ENCODE results near the gene LILRB2. TPM values are rescaled to one million over a fixed set of nuclear protein-coding genes. Genes with fewer than 3 reads are reported as not detected.

LILRB2 gene
- total RNA-seq, 1 experiment from 2014 or later = not detected

DNA sequence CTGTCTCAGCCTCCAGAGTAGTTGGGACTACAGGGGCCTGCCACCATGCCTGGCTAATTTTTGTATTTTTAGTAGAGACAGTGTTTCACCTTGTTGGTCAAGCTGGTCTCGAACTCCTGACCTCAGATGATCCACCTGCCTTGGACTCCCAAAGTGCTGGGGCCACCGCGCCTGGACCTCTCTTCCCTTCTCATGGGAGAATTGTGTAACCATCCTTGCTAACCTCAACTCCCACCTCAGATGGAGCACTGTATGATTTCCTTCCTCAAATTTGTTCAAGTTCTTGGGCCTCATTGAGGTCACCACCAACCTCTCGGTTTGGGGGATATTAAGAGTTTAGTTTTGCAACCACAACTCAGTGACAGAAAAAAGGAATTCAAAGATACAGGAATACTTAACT, 21.3 kb upstream of the LILRB2 start:
- DNase-seq (ENCODE audit: low read depth, low spot score) = no peak
- no peak overlapping the region for H3K4me2 ChIP-seq (ENCODE audit: low read length)
- no peaks in the 10 kb centered on the region for H3K9me2 ChIP-seq (ENCODE audit: insufficient read depth)
- H4K20me1 ChIP-seq (ENCODE audit: insufficient read depth) = no peaks in the 10 kb centered on the region
- no peaks in the 10 kb centered on the region for H3K79me2 ChIP-seq (ENCODE audit: insufficient read depth, low read length)
- no peak for ATAC-seq
- TF ChIP-seq POLR2A (IDR thresholded peaks at IDR 0.05; ENCODE audit: borderline replicate concordance, extremely low read depth, insufficient read depth, insufficient read length) = no peak
- TF ChIP-seq CBX3 (IDR thresholded peaks at IDR 0.05; ENCODE audit: low read depth) = no peak
- H3K9me3 ChIP-seq (ENCODE audit: control insufficient read depth in 1 of 2, insufficient read depth in 1 of 2, low read depth in 1 of 2, low read length in 2 of 2) = no peaks in the 10 kb centered on the region
- RAD21 ChIA-PET (ENCODE audit: low non-redundant PET in 1 of 2, low total read pairs in 2 of 2, uncharacterized antibody in 2 of 2, unreplicated experiment in 2 of 2) = no interaction called here
- POLR2A ChIA-PET = no interaction called here
- H3K36me3 ChIP-seq (ENCODE audit: control insufficient read depth in 1 of 2, insufficient read depth in 2 of 2, low read length in 2 of 2) = no peaks in the 10 kb centered on the region
- H2AFZ ChIP-seq (ENCODE audit: low read depth, low read length, poor library complexity, severe bottlenecking) = no peak overlapping the region
- H3K9ac ChIP-seq (ENCODE audit: low read length) = no peak overlapping the region
- peaks cover 40% of the 10 kb centered on the region for H3K27me3 ChIP-seq (ENCODE audit: insufficient read depth, low read length)
- CTCF ChIA-PET = no interaction called here
- no peak overlapping the region for H3K4me3 ChIP-seq (replicated peaks in 1 of 2; ENCODE audit: low read depth in 1 of 2, low read length in 2 of 2)
- intact Hi-C loops (cut with micrococcal nuclease) = no loop called here
- no peaks in the 10 kb centered on the region for H3K4me1 ChIP-seq (ENCODE audit: control insufficient read depth in 1 of 2, insufficient read depth in 2 of 2, low read length in 2 of 2)
- no TSS peak for BruUV-seq (replicated peaks)
- no peak overlapping the region for H3K27ac ChIP-seq (ENCODE audit: low read depth, low read length)

DNA sequence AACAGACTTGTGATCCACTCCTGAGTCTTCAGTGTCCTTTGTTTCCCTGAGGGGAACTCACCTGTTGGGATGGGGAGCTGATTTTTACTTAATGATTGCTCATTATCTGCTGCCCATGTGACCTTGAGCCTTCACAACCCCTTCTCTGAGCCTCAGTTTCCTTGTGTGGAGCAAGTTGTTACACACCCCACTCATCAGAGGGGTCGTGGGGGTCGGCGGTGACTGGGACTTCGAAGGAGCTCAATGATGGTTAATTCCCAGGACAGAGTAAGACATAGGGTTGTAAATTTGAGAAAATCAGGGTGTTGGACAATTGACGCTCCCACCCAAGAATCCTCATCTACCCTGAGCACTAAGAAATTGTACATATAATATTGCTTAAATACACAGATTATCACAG, 18.6 kb upstream of the LILRB2 start:
- no peaks in the 10 kb centered on the region; a peak in 1 of 4 replicates for H3K9me3 ChIP-seq (ENCODE audit: control insufficient read depth in 1 of 2, insufficient read depth in 1 of 2, low read depth in 1 of 2, low read length in 2 of 2)
- H3K27me3 ChIP-seq (ENCODE audit: insufficient read depth, low read length) = peaks cover 38% of the 10 kb centered on the region
- TF ChIP-seq RAD21 (IDR thresholded peaks at IDR 0.05; ENCODE audit: low read depth) (no peak), ZFX (IDR thresholded peaks at IDR 0.05) (no peak), TCF7L2 (IDR thresholded peaks at IDR 0.05; ENCODE audit: borderline replicate concordance, extremely low read depth, insufficient read depth, insufficient read length) (no peak), ZNF274 (IDR thresholded peaks at IDR 0.05; ENCODE audit: low read depth, low read length) (no peak), CBX3 (IDR thresholded peaks at IDR 0.05; ENCODE audit: low read depth) (no peak), YY1 (IDR thresholded peaks at IDR 0.05; ENCODE audit: extremely low read depth, insufficient replicate concordance, low read depth, low read length) (no peak), POLR2A (IDR thresholded peaks at IDR 0.05; ENCODE audit: borderline replicate concordance, extremely low read depth, insufficient read depth, insufficient read length) (no peak)
- TF ChIP-seq, protein P1, sequence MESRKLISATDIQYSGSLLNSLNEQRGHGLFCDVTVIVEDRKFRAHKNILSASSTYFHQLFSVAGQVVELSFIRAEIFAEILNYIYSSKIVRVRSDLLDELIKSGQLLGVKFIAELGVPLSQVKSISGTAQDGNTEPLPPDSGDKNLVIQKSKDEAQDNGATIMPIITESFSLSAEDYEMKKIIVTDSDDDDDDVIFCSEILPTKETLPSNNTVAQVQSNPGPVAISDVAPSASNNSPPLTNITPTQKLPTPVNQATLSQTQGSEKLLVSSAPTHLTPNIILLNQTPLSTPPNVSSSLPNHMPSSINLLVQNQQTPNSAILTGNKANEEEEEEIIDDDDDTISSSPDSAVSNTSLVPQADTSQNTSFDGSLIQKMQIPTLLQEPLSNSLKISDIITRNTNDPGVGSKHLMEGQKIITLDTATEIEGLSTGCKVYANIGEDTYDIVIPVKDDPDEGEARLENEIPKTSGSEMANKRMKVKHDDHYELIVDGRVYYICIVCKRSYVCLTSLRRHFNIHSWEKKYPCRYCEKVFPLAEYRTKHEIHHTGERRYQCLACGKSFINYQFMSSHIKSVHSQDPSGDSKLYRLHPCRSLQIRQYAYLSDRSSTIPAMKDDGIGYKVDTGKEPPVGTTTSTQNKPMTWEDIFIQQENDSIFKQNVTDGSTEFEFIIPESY (IDR thresholded peaks at IDR 0.05; ENCODE audit: extremely low read depth, insufficient replicate concordance, low read length) = no peak
- TF ChIP-seq, protein P2, sequence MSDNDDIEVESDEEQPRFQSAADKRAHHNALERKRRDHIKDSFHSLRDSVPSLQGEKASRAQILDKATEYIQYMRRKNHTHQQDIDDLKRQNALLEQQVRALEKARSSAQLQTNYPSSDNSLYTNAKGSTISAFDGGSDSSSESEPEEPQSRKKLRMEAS (IDR thresholded peaks at IDR 0.05) = no peak
- TF ChIP-seq, protein P3, sequence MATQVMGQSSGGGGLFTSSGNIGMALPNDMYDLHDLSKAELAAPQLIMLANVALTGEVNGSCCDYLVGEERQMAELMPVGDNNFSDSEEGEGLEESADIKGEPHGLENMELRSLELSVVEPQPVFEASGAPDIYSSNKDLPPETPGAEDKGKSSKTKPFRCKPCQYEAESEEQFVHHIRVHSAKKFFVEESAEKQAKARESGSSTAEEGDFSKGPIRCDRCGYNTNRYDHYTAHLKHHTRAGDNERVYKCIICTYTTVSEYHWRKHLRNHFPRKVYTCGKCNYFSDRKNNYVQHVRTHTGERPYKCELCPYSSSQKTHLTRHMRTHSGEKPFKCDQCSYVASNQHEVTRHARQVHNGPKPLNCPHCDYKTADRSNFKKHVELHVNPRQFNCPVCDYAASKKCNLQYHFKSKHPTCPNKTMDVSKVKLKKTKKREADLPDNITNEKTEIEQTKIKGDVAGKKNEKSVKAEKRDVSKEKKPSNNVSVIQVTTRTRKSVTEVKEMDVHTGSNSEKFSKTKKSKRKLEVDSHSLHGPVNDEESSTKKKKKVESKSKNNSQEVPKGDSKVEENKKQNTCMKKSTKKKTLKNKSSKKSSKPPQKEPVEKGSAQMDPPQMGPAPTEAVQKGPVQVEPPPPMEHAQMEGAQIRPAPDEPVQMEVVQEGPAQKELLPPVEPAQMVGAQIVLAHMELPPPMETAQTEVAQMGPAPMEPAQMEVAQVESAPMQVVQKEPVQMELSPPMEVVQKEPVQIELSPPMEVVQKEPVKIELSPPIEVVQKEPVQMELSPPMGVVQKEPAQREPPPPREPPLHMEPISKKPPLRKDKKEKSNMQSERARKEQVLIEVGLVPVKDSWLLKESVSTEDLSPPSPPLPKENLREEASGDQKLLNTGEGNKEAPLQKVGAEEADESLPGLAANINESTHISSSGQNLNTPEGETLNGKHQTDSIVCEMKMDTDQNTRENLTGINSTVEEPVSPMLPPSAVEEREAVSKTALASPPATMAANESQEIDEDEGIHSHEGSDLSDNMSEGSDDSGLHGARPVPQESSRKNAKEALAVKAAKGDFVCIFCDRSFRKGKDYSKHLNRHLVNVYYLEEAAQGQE (IDR thresholded peaks at IDR 0.05; ENCODE audit: low read depth) = no peak
- intact Hi-C loops (cut with micrococcal nuclease) = loop anchor here (5.0 kb wide), 1 partner anchor 333 kb away; the partner anchor contains the start of gene LILRB1
- RAD21 ChIA-PET (ENCODE audit: low non-redundant PET in 1 of 2, low total read pairs in 2 of 2, uncharacterized antibody in 2 of 2, unreplicated experiment in 2 of 2) = no interaction called here
- no peaks in the 10 kb centered on the region for H3K79me2 ChIP-seq (ENCODE audit: insufficient read depth, low read length)
- H3K36me3 ChIP-seq (ENCODE audit: control insufficient read depth in 1 of 2, insufficient read depth in 2 of 2, low read length in 2 of 2) = no peaks in the 10 kb centered on the region
- H3K27ac ChIP-seq (ENCODE audit: low read depth, low read length) = no peak overlapping the region
- H2AFZ ChIP-seq (ENCODE audit: low read depth, low read length, poor library complexity, severe bottlenecking) = no peak overlapping the region
- DNase-seq (ENCODE audit: low read depth, low spot score) = no peak
- CTCF ChIA-PET = interaction anchor here (0.8 kb wide), 1 partner anchor 33 kb away, joined by 3 read pairs; no protein-coding TSS in a partner anchor
- no peak overlapping the region for H3K4me3 ChIP-seq (replicated peaks in 1 of 2; ENCODE audit: low read depth in 1 of 2, low read length in 2 of 2)
- no peak overlapping the region for H3K9ac ChIP-seq (ENCODE audit: low read length)
- POLR2A ChIA-PET = no interaction called here
- ATAC-seq = no peak
- H4K20me1 ChIP-seq (ENCODE audit: insufficient read depth) = no peaks in the 10 kb centered on the region
- BruUV-seq (replicated peaks) = no TSS peak
- no peak overlapping the region for H3K4me2 ChIP-seq (ENCODE audit: low read length)
- H3K9me2 ChIP-seq (ENCODE audit: insufficient read depth) = no peaks in the 10 kb centered on the region
- H3K4me1 ChIP-seq (ENCODE audit: control insufficient read depth in 1 of 2, insufficient read depth in 2 of 2, low read length in 2 of 2) = no peaks in the 10 kb centered on the region

Data from HCT116 (cell line).